IPS-15b (cell line): ENCODE results near the gene SMYD4.
"Not testable (repeated sequence)": the region's sequence is repeated elsewhere in the genome, so short reads cannot be mapped to it uniquely, and the experiment has no call there.

Experiments
- H3K27me3 ChIP-seq: one replicate; pipeline ENCODE4 v1.6.1; 2013; ENCODE audit warnings: low read length; ENCODE audit not compliant: control insufficient read depth, insufficient read depth
- H3K36me3 ChIP-seq: one replicate; pipeline ENCODE4 v1.6.1; 2013; ENCODE audit warnings: low read length; ENCODE audit not compliant: control insufficient read depth, insufficient read depth
- H3K4me1 ChIP-seq: one replicate; pipeline ENCODE4 v1.6.1; 2013; ENCODE audit warnings: mild to moderate bottlenecking, low read length; ENCODE audit not compliant: control insufficient read depth, insufficient read depth
- H3K4me3 ChIP-seq: one replicate; pipeline ENCODE4 v1.5.1; 2013; ENCODE audit warnings: low read depth, low read length
- H3K9ac ChIP-seq: one replicate; pipeline ENCODE4 v1.6.1; 2013; ENCODE audit warnings: low read depth, mild to moderate bottlenecking, low read length
- H3K9me3 ChIP-seq: one replicate; pipeline ENCODE4 v1.6.1; 2013; ENCODE audit warnings: mild to moderate bottlenecking, low read length; ENCODE audit not compliant: control insufficient read depth, insufficient read depth

Gene SMYD4

DNA sequence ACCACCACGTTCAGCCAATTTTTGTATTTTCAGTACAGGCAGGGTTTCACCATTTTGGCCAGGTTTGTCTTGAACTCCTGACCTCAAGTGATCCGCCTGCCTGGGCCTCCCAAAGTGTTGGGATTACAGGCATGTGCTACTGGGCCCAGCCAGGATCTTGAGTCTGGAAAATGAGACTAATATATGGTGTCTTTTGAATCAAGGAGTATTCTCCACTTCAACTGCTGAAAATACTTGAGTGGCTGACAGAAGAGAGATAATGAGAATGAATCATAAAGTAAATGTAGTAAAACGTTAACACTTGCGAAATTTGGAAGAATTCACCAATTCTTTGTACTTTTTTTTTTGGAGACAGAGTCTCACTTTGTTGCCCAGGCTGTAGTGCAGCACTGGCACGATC lies 16.6 kb downstream of the SMYD4 start:
- no peaks in the 10 kb centered on the region for H3K27me3 ChIP-seq
- H3K9ac ChIP-seq: no peak overlapping the region
- H3K4me1 ChIP-seq: no peaks in the 10 kb centered on the region
- H3K9me3 ChIP-seq: no peaks in the 10 kb centered on the region
- peaks cover 9% of the 10 kb centered on the region for H3K36me3 ChIP-seq
- no peak overlapping the region for H3K4me3 ChIP-seq

DNA sequence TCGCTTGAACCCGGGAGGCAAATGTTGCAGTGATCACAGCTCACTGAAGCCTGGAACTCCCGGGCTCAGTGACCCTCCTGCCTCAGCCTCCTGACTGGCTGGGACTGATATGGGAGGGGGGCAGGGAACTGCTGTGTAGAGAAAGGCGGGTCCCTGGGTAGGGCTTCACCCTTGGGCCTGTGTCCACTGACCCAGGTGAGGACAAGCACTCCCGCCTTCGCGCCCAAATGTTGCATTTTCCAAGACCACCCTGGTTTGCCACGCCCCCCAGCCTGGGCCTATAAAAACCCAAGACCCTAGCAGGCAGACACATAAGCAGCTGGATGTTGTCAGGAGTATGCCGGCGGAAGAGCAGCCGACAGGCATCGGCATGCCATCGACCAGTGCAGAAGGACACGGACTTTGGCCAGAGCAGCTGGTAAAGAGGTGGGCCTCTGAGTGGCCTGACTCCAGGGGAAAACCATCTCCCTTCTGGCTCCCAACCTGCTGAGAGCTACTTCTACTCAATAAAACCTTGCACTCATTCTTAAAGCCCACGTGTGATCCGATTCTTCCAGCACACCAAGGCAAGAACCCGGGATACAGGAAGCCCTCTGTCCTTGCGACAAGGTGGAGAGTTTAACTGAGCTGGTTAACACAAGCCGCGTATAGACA lies 19.1 kb downstream of the SMYD4 start:
- H3K36me3 ChIP-seq: peaks cover 12% of the 10 kb centered on the region
- H3K27me3 ChIP-seq: no peaks in the 10 kb centered on the region
- H3K9me3 ChIP-seq: no peaks in the 10 kb centered on the region
- H3K9ac ChIP-seq: no peak overlapping the region
- H3K4me1 ChIP-seq: no peaks in the 10 kb centered on the region
- no peak overlapping the region for H3K4me3 ChIP-seq

GRCh38 chr17:1809815-1810214 lies 19.9 kb downstream of the SMYD4 start:
- H3K27me3 ChIP-seq, H3K9me3 ChIP-seq, H3K4me1 ChIP-seq, H3K9ac ChIP-seq, H3K4me3 ChIP-seq: not testable (repeated sequence)
- H3K36me3 ChIP-seq: peaks cover 12% of the 10 kb centered on the region

GRCh38 chr17:1808644-1809043 lies 21.1 kb downstream of the SMYD4 start:
- Histone ChIP-seq H3K9ac (no peak overlapping the region), H3K36me3 (peaks cover 16% of the 10 kb centered on the region)

DNA sequence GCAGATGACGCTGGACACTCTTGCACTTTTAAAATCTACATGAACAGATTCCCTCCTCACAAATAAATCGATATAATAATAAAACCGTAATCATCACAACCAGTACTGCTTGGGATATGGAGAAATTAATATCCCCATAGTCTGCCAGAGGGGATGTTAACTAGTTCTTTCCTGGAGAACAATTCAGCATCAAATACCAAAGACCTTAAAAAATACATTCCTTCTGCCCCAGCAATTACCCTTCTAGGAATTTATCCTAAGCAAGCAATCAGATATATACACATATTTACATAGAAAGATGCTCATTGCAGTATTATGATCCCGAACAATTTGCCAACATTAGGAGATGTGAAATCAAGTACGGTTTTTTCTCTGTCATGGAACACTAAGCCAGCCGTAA lies 21.8 kb downstream of the SMYD4 start:
- H3K36me3 ChIP-seq: peaks cover 21% of the 10 kb centered on the region
- H3K27me3 ChIP-seq: no peaks in the 10 kb centered on the region
- no peaks in the 10 kb centered on the region for H3K9me3 ChIP-seq
- H3K4me1 ChIP-seq: no peaks in the 10 kb centered on the region
- no peak overlapping the region for H3K9ac ChIP-seq
- no peak overlapping the region for H3K4me3 ChIP-seq

More at GRCh38 chr17:1808644-1809043, 21.1 kb downstream of the SMYD4 start:
- Histone ChIP-seq H3K9me3 (no peaks in the 10 kb centered on the region), H3K27me3 (no peaks in the 10 kb centered on the region), H3K4me3 (no peak overlapping the region), H3K4me1 (no peaks in the 10 kb centered on the region)

DNA sequence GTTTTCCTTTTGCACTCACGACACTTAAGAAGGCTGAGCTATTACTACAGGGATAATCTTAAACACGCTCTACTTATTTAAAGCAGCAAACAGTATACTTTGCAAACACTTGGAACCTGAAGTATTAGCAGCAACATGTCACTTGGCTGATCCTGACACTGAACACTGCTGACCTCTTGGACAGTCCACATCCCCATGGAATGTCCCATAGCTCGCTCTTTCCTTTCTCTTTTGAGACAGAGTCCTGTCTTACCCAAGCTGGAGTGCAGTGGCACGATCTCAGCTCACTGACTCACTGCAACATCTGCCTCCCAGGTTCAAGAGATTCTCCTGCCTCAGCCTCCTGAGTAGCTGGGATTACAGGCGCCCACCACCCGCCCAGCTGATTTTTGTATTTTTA lies 26.4 kb downstream of the SMYD4 start:
- Histone ChIP-seq H3K36me3 (peaks cover 17% of the 10 kb centered on the region), H3K4me1 (no peaks in the 10 kb centered on the region)

GRCh38 chr17:1802429-1802828 lies 27.3 kb downstream of the SMYD4 start:
- H3K4me1 ChIP-seq: no peaks in the 10 kb centered on the region
- H3K36me3 ChIP-seq: peaks cover 19% of the 10 kb centered on the region
- H3K9me3 ChIP-seq: no peaks in the 10 kb centered on the region
- no peak overlapping the region for H3K9ac ChIP-seq
- no peaks in the 10 kb centered on the region for H3K27me3 ChIP-seq
- no peak overlapping the region for H3K4me3 ChIP-seq

More for the DNA sequence above, 26.4 kb downstream of the SMYD4 start:
- no peak overlapping the region for H3K9ac ChIP-seq
- no peaks in the 10 kb centered on the region for H3K9me3 ChIP-seq
- H3K4me3 ChIP-seq: no peak overlapping the region
- H3K27me3 ChIP-seq: no peaks in the 10 kb centered on the region

DNA sequence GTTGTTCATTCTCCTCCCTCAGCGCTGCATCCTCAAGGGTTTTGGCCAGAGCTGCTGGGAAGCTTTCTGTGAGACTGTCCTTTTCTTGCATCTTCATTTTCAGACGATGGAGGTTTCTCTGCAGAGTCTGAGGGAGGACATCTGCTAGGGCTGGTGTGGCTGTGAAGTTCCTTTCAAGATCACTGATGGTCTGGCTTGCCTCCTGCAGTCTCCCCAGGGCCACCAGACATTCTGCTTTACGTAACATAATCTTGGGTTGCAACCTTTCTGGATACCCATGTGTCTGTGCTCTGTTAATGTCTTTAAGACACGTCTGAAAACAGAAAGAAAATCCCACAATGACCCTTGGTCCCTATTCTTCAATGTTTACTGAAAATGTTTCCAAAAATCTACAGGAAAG lies 29.0 kb downstream of the SMYD4 start:
- Histone ChIP-seq H3K4me1 (no peaks in the 10 kb centered on the region), H3K4me3 (no peak overlapping the region), H3K36me3 (peaks cover 16% of the 10 kb centered on the region), H3K27me3 (no peaks in the 10 kb centered on the region), H3K9ac (no peak overlapping the region), H3K9me3 (no peaks in the 10 kb centered on the region)

GRCh38 chr17:1800240-1800639 lies 29.5 kb downstream of the SMYD4 start:
- H3K9ac ChIP-seq: no peak overlapping the region
- no peaks in the 10 kb centered on the region for H3K27me3 ChIP-seq
- no peak overlapping the region for H3K4me3 ChIP-seq
- H3K36me3 ChIP-seq: peaks cover 16% of the 10 kb centered on the region
- no peaks in the 10 kb centered on the region for H3K9me3 ChIP-seq
- no peaks in the 10 kb centered on the region for H3K4me1 ChIP-seq

GRCh38 chr17:1797846-1798245 lies 31.9 kb downstream of the SMYD4 start:
- H3K4me1 ChIP-seq, H3K9ac ChIP-seq, H3K36me3 ChIP-seq, H3K27me3 ChIP-seq, H3K9me3 ChIP-seq, H3K4me3 ChIP-seq: not testable (repeated sequence)

- Histone ChIP-seq H3K9ac (no peak overlapping the region), H3K36me3 (peaks cover 7% of the 10 kb centered on the region), H3K9me3 (no peaks in the 10 kb centered on the region), H3K27me3 (no peaks in the 10 kb centered on the region), H3K4me3 (no peak overlapping the region), H3K4me1 (no peaks in the 10 kb centered on the region)
Observed at GRCh38 chr17:1797323-1797722, 32.4 kb downstream of the SMYD4 start.

- H3K9ac ChIP-seq: no peak overlapping the region
- H3K4me3 ChIP-seq: no peak overlapping the region
- H3K27me3 ChIP-seq: no peaks in the 10 kb centered on the region
- H3K4me1 ChIP-seq: no peaks in the 10 kb centered on the region
- H3K9me3 ChIP-seq: no peaks in the 10 kb centered on the region
- peaks cover 7% of the 10 kb centered on the region for H3K36me3 ChIP-seq
Observed at GRCh38 chr17:1796800-1797199, 32.9 kb downstream of the SMYD4 start.
